Measurements from ENCODE around the gene AP4B1.
"Not testable (repeated sequence)": the region's sequence is repeated elsewhere in the genome, so short reads cannot be mapped to it uniquely, and the experiment has no call there.

AP4B1 gene

GRCh38 chr1:113858418-113858817 is 46.2 kb downstream of the AP4B1 start:
- DNase-seq (ENCODE audit: low read depth) = no peak

GRCh38 chr1:113857776-113858175 is 46.8 kb downstream of the AP4B1 start:
- no peak for DNase-seq (ENCODE audit: low read depth)

- DNase-seq (ENCODE audit: low read depth) = no peak
Observed at GRCh38 chr1:113856401-113856790, 48.2 kb downstream of the AP4B1 start.

- no peak for DNase-seq (ENCODE audit: low read depth)
Observed at GRCh38 chr1:113855630-113856400, 48.8 kb downstream of the AP4B1 start.

- no peak for DNase-seq (ENCODE audit: low read depth)
Observed at GRCh38 chr1:113854234-113854633, 50.4 kb downstream of the AP4B1 start.

- not testable (repeated sequence) for DNase-seq (ENCODE audit: low read depth)
Observed at GRCh38 chr1:113852694-113853093, 51.9 kb downstream of the AP4B1 start.

- no peak for DNase-seq (ENCODE audit: low read depth)
Observed at GRCh38 chr1:113850127-113850796, 54.3 kb downstream of the AP4B1 start.

GRCh38 chr1:113849072-113849471 is 55.5 kb downstream of the AP4B1 start:
- no peak for DNase-seq (ENCODE audit: low read depth)

GRCh38 chr1:113846391-113847035 is 58.1 kb downstream of the AP4B1 start:
- DNase-seq (ENCODE audit: low read depth) = no peak

All from stimulated activated CD8-positive, alpha-beta memory T cell treated with anti-CD3 and anti-CD28 coated beads, Interleukin-12 subunit alpha, Interleukin-12 subunit beta, amount 100 ng/mL, for 4 hours (primary cell).